ENCODE results near the gene SZT2.

DNA sequence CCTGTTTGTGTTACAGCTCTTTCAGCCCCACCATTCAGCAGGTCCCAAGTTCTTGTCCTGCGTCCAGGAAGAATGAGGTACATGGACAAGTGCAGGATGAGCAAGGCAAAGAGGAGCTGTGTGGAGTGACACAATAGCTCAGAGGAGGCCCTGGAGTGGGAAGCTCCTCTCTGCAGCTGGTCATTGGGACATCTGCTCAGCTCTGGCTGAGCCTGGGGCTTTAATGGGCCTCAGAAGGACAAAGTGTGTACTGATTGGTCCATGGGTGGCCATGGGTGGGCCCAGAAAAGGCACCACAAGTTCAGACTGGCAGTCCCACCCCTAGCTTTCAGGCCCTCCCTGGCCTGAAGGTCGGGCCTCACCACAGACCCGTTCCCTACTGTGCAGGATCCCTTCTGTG lies 78.7 kb downstream of the SZT2 start:
- TF ChIP-seq, protein P1, sequence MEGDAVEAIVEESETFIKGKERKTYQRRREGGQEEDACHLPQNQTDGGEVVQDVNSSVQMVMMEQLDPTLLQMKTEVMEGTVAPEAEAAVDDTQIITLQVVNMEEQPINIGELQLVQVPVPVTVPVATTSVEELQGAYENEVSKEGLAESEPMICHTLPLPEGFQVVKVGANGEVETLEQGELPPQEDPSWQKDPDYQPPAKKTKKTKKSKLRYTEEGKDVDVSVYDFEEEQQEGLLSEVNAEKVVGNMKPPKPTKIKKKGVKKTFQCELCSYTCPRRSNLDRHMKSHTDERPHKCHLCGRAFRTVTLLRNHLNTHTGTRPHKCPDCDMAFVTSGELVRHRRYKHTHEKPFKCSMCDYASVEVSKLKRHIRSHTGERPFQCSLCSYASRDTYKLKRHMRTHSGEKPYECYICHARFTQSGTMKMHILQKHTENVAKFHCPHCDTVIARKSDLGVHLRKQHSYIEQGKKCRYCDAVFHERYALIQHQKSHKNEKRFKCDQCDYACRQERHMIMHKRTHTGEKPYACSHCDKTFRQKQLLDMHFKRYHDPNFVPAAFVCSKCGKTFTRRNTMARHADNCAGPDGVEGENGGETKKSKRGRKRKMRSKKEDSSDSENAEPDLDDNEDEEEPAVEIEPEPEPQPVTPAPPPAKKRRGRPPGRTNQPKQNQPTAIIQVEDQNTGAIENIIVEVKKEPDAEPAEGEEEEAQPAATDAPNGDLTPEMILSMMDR (IDR thresholded peaks at IDR 0.05; ENCODE audit: borderline replicate concordance, extremely low read depth, low read length, poor library complexity, severe bottlenecking), result no peak
- no peak for TF ChIP-seq EZH2 (IDR thresholded peaks at IDR 0.05; ENCODE audit: borderline replicate concordance, low read depth, low read length, severe bottlenecking)
